ENCODE measurements around the gene KRTAP12-2. TPM values are rescaled to one million over a fixed set of nuclear protein-coding genes. Genes with fewer than 3 reads are reported as not detected.

Gene KRTAP12-2
- total RNA-seq, 1 donor from 2014 or later, result not detected

- Mint-ChIP-seq H3K36me3 (ENCODE audit: low read depth) (no peaks in the 10 kb centered on the region), H3K9me3 (no peaks in the 10 kb centered on the region), H3K4me3 (no peak overlapping the region), H3K4me1 (peaks cover 17% of the 10 kb centered on the region), H3K27me3 (ENCODE audit: low read depth) (peaks cover 92% of the 10 kb centered on the region), H3K27ac (ENCODE audit: unreplicated experiment) (no peak overlapping the region)
- TF ChIP-seq CTCF (conservative IDR thresholded peaks at IDR 0.05), result no peak
- no peak for DNase-seq (ENCODE audit: low read depth, low spot score)
Observed at GRCh38 chr21:44712203-44713028, 45.7 kb upstream of the KRTAP12-2 start.

GRCh38 chr21:44711327-44712202 lies 44.8 kb upstream of the KRTAP12-2 start, which contains the start of gene TSPEAR:
Gene TSPEAR, minus strand, starts transcription at chr21:44711572. Its CDS starts 58 bp downstream, at chr21:44711514.
- Mint-ChIP-seq H3K4me3 (no peak within 1 kb of the TSS), H3K9me3 (no peaks in the 10 kb centered on the region), H3K4me1 (peaks cover 18% of the 10 kb centered on the region), H3K27me3 (ENCODE audit: low read depth) (peaks cover 95% of the 10 kb centered on the region), H3K36me3 (ENCODE audit: low read depth) (no peaks in the 10 kb centered on the region), H3K27ac (ENCODE audit: unreplicated experiment) (no peak within 1 kb of the TSS)
- peak; percentile 32 for TF ChIP-seq CTCF (conservative IDR thresholded peaks at IDR 0.05)
- no peak for DNase-seq (ENCODE audit: low read depth, low spot score)

DNA sequence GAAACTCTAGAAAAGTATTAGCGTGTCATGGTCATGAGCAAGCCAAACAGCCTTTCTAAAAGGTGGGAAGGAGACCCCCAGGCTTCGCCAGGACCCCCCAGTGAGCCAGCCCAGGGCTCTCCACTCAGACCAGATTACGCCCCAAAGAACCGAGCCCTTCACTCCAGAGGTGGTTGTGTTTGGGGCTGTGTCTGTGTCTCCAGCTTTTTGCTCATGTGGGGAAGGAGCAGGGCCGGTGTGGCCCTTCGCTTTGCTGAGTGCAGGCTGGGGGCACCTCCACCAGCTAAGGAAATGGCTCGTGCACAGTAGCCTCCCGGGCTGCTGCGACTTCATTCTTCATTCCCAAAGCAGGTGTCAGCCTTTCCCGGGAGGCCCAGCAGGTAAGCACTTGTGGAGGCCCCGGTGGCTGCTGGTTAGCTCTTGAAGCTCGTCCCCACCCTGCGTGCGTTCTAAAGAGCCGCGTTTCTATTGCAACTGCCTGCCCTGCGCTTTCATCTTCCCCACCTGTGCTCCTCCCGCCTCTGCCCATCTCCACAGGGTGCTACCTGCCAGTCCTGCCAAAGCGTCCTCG lies 44.1 kb upstream of the KRTAP12-2 start:
- no peak overlapping the region for H3K4me3 Mint-ChIP-seq
- TF ChIP-seq CTCF (conservative IDR thresholded peaks at IDR 0.05), result no peak
- H3K27me3 Mint-ChIP-seq (ENCODE audit: low read depth), result peaks cover 98% of the 10 kb centered on the region
- no peak overlapping the region for H3K27ac Mint-ChIP-seq (ENCODE audit: unreplicated experiment)
- H3K9me3 Mint-ChIP-seq, result no peaks in the 10 kb centered on the region
- no peaks in the 10 kb centered on the region for H3K36me3 Mint-ChIP-seq (ENCODE audit: low read depth)
- peaks cover 20% of the 10 kb centered on the region for H3K4me1 Mint-ChIP-seq
- DNase-seq (ENCODE audit: low read depth, low spot score), result no peak

GRCh38 chr21:44710294-44710665 lies 43.6 kb upstream of the KRTAP12-2 start:
- DNase-seq (ENCODE audit: low read depth, low spot score), result no peak
- peaks cover 23% of the 10 kb centered on the region for H3K4me1 Mint-ChIP-seq

More at GRCh38 chr21:44710294-44710665, 43.6 kb upstream of the KRTAP12-2 start:
- H3K27me3 Mint-ChIP-seq (ENCODE audit: low read depth), result peaks cover 98% of the 10 kb centered on the region
- no peaks in the 10 kb centered on the region for H3K36me3 Mint-ChIP-seq (ENCODE audit: low read depth)
- H3K9me3 Mint-ChIP-seq, result no peaks in the 10 kb centered on the region
- no peak overlapping the region for H3K27ac Mint-ChIP-seq (ENCODE audit: unreplicated experiment)
- no peak overlapping the region for H3K4me3 Mint-ChIP-seq
- no peak for TF ChIP-seq CTCF (conservative IDR thresholded peaks at IDR 0.05)

Measured in neural crest cell (in vitro differentiated cells).